GM21825 (cell line): ENCODE results near the gene OR52B6.
"Not testable (repeated sequence)": the region's sequence is repeated elsewhere in the genome, so short reads cannot be mapped to it uniquely, and the experiment has no call there.

ENCODE experiments used
- ATAC-seq: cut with Tn5 transposase; IDR thresholded peaks from one replicate; pipeline ENCODE4 v1.9.1; 2021; ENCODE audit warnings: mild to moderate bottlenecking, moderate library complexity; ENCODE audit not compliant: unreplicated experiment

Gene OR52B6

DNA sequence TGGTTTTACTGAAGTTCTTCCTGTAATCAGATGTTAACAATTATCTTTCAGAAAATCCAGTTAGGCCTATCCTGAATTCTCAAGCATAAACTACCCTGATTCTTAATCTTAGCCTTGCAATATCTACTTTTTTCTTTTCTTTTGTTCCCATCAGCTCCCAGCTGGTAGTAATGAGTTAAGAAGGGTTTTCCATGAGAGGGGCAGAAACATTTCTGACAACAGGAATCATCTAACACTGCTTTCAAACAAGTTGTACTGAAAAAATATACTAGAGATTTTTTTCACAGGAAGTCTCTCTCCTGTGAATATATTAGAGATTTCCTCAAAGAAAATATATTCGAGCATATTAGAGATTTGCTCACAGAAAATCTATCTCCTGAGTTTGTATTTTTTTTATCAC, 12.5 kb downstream of the OR52B6 start:
- no peak for ATAC-seq

DNA sequence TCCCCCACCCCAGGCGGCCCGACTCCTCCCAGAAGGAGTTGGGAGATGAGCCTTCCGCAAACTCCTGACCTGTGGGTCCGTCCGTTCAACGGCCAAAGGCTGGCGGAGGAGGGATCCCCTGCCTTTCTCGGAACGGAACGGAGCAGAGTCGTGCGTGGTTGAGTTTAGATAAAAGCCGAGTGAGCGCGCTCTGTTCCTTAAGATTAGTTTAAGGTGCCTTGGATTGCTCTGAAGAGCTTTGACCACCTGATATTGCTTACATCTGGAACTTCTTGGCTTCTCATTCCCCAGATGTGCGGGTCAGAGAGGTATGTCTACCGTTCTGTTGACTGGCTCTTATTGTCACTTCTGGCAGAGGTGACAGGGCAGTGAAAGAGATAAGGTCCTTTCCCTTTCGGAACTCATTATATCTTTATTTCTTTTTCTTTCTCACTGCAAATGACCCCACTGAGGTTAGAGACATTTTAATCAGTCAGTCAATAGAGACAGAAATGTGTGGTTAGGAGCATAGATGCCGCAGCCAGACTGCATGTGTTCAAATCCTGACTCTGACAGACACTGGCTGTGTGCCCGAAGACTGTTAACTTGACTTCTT, 16.0 kb downstream of the OR52B6 start, which contains the start of gene TRIM6:
TSS of gene TRIM6 (plus strand) at position 31 of the 595 bp plus-strand sequence. CDS start at position 292, 261 bp downstream.
- ATAC-seq = peak; percentile 42

DNA sequence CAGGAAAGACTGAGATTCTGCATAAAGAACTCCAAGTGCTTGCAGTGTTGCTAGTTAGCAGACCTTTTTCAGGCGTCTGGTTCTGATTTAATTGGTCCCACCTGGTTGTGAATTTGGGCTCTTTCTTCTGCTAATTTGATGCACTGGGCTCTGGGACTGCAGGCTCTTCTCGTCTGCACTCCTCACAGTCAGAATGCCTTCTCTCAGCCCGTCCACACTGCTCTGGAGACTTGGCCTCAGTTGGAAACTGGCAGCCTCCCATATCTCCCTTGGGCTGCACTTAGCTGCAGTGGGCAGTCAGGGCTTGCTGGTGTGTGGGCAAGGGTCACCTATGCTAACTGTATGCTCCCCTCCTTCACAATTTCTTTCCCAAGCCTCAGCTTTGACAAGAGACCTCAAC, 17.3 kb downstream of the OR52B6 start:
- ATAC-seq = no peak

DNA sequence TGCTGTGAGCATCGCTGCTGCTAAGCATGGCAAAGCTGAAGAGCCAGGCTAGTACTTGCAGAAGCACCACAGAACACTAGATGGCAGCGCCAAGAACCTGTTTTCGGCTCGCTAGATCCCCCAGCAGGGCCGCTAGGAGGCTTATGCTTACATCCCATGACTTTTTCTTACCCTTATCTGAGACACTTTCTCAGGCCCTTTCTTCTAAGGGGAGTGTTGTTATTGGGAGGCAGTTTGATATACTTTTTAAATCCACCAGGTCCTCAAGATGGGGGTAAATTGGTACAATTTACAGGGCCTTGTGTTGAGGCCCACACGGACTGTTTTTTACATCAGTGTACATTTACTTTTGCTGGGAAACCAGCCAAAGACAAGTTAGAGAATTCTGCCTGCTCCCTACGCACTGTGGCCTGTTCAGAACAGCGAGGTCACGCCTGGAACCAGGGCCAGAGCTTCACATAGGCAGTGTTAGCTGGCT, 19.7 kb downstream of the OR52B6 start:
- peak; percentile 79 for ATAC-seq

DNA sequence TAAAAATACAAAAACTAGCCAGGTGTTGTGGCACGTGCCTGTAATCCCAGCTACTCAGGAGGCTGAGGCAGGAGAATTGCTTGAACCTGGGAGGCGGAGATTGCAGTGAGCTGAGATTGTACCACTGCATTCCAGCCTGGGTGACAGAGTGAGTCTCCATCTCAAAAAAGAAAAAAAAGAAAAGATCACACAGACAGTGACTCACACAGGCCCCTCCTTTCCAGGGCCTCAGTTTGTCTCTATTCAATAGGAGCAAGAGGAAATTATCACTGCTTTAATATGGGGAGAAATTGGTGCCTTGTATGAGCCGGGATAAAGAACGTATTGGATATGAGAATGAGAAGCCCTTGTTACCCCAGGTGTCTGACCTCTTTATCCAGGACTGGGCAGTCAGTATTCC, 22.1 kb downstream of the OR52B6 start:
- not testable (repeated sequence) for ATAC-seq

DNA sequence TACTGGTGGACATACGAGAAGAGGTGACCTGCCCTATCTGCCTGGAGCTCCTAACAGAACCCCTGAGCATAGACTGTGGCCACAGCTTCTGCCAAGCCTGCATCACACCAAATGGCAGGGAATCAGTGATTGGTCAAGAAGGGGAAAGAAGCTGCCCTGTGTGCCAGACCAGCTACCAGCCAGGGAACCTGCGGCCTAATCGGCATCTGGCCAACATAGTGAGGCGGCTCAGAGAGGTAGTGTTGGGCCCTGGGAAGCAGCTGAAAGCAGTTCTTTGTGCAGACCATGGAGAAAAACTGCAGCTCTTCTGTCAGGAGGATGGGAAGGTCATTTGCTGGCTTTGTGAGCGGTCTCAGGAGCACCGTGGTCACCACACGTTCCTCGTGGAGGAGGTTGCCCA, 22.6 kb downstream of the OR52B6 start:
- ATAC-seq = no peak

DNA sequence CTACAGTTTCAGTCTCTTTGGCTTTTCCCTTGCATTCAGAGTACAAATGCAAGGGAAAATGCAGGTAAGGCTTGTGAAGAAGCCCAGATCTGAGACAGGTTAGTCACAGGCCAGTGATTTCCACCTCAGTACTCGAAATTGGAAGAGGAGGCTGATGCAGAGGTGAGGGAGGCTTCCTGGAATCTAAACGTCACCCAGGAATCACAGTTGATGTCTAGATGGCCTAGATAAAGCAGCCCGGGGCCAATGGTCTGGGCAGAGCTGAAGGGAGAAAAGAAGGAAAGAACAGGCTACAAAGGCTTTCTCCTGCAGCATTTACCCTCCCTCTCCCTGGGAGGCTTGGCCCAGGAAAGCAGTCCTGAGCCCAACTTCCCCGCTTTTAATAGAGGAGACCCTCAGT, 24.2 kb downstream of the OR52B6 start:
- no peak for ATAC-seq

DNA sequence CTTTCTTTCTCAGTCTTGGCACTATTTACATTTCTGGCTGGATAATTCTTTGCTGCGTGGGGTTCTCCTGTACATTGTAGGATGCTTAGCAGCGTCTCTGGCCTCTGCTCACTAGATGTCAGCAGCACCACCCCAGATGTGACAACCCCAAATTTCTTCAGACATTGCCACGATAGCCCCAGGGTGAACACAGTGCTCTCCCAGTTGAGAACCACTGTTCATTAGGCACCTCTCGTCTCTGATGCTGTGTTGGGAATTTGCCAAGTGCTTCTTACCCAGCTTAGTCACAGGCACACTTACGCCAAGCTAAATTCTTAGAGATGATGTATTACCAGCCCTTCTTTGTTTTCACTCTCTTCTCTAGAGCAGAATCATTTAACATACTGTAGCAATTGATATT, 25.2 kb downstream of the OR52B6 start:
- ATAC-seq = no peak

DNA sequence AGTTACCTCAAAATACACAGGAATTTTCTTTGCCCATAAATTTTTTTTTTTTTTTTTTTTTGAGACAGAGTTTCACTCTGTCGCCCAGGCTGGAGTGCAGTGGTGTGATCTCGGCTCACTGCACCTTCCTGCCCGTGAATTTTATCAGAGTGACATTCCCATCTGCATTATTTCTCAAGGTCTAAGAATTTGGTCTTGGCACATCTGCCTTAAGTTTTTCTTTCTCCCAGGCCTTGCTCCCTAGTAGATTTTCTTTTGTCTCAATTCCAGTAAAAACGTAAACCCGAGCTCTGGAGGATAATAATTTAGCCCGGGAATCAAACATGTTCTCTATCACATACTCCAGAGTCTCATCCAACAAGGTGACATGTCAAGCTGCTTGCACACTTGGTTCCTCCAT, 28.1 kb downstream of the OR52B6 start:
- no peak for ATAC-seq

DNA sequence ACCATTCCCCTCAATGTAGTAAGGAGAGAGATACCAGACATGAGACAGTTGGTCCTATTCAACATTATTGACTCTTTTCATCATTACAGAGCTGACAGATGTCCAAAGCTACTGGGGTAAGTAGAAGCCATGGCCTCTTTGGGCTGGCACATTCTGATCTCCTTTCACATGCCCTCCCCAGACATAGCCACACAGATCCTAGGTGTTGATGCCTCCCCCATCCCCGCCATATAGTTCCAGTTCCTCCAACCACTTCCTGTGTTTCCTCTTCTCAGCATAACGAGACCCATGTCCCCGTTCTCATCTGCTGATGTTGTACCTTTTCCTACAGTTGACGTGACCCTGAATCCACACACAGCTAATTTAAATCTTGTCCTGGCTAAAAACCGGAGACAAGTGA, 29.8 kb downstream of the OR52B6 start:
- no peak for ATAC-seq

DNA sequence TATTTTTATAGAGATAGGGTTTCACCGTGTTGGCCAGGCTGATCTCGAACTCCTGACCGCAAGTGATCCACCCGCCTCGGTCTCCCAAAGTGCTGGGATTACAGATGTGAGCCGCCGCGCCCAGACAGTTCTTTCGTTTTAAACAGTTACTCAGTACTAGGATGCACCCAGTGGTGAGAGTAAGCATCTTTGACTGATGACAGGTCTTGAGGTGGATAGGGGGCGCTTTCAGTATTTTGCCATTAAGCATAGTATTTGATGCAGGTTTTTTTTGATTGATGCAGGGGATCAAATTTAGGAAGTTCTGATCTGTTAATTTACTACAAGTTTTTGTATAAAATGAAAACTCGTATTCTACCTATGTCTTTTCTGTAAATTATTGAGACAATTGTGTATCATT, 30.9 kb downstream of the OR52B6 start:
- ATAC-seq = no peak

DNA sequence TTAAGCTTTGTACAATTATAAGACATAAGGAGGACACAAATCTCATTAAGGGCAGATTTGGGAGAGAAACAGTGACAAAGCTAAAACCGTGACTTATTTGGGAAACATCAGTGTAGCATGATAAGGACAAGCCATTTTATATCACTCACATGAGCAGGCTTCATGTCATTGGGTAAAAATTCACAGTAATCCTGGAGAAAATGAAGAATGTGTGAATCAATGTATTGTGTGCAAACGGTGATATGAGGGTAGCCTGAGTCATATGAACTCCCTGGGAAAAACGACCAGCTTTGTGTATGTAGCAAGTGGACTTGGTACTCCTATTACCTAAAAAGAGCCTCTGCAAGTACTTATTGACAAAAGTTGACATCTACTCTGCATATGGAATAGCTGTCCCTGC, 38.1 kb downstream of the OR52B6 start:
- no peak for ATAC-seq

DNA sequence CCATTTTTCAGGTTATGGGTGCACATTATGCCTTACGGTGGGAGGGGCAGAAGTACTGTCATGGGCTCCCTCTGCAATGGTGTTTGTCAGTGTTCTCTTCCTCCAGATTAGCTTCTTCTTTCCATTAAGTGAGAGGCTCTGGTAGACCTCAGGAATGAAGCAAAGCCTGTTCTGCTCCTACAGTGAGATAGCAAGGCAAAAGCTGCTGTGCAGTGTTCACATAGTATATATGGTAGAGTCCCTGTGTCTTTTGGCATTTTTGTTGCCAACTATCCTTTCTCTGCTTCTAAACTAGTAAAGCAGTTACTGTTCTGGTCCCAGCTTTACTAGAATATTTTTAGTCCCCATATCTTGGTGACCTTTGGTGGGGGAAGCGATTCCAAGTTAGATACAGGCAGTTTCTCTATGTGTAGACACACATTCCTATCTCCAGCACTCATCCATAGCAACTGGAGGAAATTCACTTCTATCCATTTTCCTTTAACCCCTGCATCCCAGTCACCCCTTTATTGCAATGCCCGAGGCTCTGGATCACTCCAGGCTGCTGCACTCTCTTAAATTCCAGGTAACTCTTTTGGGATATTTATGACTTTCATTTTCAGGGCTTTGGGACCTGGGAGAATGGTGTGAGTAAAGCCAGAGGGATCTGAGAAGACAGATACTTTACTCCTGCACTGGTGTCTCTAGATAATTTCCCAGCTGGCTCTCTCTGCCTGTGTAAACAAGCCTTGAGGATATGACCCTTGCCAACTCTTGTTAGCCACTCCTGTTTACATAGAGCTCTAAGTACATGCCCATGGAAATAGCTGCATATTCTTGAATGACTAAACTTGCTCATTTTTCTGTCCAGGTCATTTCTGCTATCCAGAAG, 40.2 kb downstream of the OR52B6 start:
- ATAC-seq = no peak

DNA sequence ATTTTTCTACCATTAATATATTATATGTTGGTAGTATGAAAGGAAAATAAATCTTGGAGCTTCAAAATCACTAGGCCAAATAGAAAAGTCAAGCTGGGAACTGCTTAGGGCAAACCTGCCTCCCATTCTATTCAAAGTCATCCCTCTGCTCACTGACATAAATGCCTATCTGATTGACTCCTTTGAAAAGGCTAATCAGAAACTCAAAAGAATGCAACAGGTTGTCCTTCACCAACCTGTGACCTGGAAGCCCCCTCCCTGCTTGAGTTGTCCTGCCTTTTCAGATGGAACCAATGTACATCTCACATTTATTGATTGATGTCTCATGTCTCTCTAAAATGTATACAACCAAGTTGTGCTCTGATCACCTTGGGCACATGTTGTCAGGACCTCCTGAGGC, 40.9 kb downstream of the OR52B6 start:
- no peak for ATAC-seq

DNA sequence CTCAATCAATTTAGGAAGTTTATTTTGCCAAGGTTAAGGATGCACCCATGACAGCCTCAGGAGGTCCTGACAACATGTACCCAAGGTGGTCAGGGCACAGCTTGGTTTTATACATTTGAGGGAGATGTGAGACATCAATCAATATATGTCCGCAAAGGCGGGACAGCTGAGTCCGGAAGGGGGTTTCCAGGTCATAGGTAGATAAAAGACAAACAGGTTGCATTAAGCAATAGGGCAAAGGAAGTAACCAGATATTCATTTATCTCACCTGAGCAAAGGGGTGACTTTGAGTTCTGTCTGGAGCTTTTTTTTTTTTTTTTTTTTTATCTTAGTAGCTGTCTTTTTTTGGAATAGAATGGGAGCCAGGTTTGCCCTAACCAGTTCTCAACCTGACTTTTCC, 42.1 kb downstream of the OR52B6 start:
- ATAC-seq = no peak

DNA sequence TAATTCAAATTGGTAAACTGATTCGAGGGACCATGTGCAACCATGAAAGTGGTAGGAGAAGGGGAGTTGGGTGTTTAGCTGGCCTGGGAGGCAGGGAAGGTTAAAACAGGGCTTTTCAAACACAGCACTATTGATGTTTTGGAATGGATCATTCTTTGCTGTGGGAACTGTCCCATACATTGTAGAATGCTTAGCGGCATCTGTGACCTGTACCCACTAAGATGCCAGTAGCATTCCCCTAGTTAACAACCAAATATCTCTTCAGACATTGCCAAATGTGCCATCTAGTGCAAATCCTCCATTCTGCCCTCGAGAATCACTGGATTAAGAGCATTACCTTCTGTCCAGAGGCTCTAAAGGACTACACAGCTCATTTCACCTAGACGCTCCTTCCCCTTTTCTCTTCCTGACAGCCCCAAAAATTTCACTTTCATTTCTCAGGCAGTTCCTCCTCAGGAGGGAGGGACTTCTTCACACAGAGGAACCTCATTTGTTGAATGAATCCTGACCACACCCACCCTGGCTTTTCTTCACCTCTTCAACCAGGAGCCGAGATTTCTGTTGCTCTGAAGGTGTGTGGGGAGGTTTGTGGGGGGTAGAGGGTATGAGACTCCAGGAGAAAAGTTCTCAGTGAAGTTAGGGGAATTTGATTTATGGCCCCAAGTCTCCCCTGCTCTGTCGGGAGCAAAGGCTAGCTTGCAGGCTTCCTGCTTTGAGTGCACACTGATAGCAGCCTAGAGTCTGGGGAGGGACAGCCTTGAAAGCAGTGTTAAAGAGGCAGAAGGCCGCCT, 44.0 kb downstream of the OR52B6 start, which contains the start of gene TRIM34:
TSS of gene TRIM34 (plus strand) at position 513 of the 791 bp plus-strand sequence. CDS start 7,331 bp downstream, outside the sequence.
- ATAC-seq = peak; percentile 97

DNA sequence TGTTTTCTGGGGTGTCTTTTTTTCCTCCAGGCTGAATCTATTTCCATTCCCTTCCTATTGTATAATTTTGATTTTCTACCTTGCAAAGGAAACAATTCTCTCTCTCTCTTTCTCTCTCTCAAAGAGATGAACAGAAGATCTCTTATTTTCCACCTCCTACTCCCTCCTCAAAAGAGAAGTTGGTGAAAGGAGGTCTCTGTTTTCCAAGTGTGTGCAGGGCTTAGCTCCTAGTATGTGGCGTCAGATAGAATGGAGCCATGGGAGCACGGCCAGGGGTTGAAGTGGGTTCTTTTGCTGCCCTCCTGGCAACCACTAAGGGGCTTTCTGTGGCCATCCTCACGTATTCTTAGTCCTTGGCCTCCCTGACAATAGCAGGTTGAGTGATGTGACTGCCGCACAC, 44.6 kb downstream of the OR52B6 start:
- no peak for ATAC-seq

DNA sequence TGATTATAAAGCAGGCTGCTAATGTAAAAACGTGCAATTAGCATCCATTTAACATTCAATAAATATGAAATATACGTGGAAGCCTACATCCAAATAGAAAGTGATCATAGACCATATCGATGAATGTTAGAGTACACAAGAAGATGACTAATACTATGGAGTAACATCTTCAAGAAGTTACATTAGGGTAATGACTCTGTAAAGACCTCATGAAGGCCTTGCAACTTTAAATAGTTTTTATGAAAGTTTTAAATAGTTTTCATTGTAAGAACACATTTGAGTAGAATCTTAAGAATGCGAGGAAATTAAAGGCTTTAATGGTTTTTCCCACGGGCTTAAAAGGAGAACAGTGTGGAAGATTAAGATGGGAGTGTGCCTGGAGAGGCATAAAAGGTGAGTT, 45.5 kb downstream of the OR52B6 start:
- ATAC-seq = no peak

DNA sequence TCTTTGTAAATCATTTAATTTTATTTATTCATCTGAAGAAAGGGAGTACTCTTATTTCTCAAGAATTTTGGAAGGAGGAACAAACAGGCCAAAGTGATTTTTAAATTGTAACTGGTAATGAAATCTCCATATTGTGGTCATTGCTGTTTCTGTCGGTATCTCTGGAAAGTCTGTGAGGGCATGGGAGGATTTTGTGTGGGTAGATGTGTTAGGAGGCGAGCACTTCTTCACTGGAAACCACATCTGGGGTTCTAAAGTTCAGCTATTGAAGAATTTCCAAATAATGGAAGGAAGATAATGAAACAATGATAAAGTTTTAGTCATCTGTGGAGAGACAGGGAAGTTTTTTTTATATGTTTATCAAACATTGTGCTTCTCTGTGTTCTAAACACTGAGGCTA, 50.7 kb downstream of the OR52B6 start:
- ATAC-seq = no peak
